Peyer's patch (tissue), 4 donors: ENCODE measurements around the gene GIMD1.

Experiments used
- CTCF ChIP-seq, 6 experiments: fragments of 450-650 bp in 4 of 6; fragments of 200-600 bp in 2 of 6; sonication (generic) in 1 of 6; IDR thresholded peaks; one replicate each; pipeline ENCODE4 v1.5.1; 2017 to 2019; ENCODE audit warnings: antibody characterized with exemption in 6 of 6, mild to moderate bottlenecking in 3 of 6, moderate library complexity in 1 of 6
- POLR2A ChIP-seq, 2 donors: fragments of 450-650 bp; IDR thresholded peaks; one replicate each; pipeline ENCODE4 v1.5.1; 2017; ENCODE audit warnings: antibody characterized with exemption in 2 of 2, mild to moderate bottlenecking in 2 of 2, moderate library complexity in 2 of 2

- no peak for TF ChIP-seq POLR2A (IDR thresholded peaks at IDR 0.05)
- TF ChIP-seq CTCF (IDR thresholded peaks at IDR 0.05) = no peak
These were observed 45.5 kb downstream of the GIMD1 start for GRCh38 chr4:106323119-106323518.
